Muscle layer of duodenum (tissue), 2 donors: ENCODE data around the gene HDAC4.

Experiments used
- H3K27ac ChIP-seq: one replicate; pipeline ENCODE4 v1.7.0; 2013; ENCODE audit warnings: mild to moderate bottlenecking, low read length
- H3K27me3 ChIP-seq: one replicate; pipeline ENCODE4 v1.7.0; 2013; ENCODE audit warnings: low read depth, mild to moderate bottlenecking, control low read depth, low read length
- H3K36me3 ChIP-seq, 2 donors: one replicate each; pipeline ENCODE4 v1.7.0; 2013; ENCODE audit warnings: low read length in 2 of 2, control low read depth in 1 of 2, mild to moderate bottlenecking in 1 of 2; ENCODE audit not compliant: insufficient read depth in 2 of 2, control insufficient read depth in 1 of 2
- H3K4me1 ChIP-seq, 2 donors: one replicate each; pipeline ENCODE4 v1.7.0; 2013; ENCODE audit warnings: low read length in 2 of 2, mild to moderate bottlenecking in 2 of 2, control low read depth in 1 of 2, moderate library complexity in 1 of 2; ENCODE audit not compliant: insufficient read depth in 2 of 2, control insufficient read depth in 1 of 2
- H3K4me3 ChIP-seq, 2 donors: one replicate each; pipeline ENCODE4 v1.7.0; 2013; ENCODE audit warnings: low read length in 2 of 2, low read depth in 1 of 2, mild to moderate bottlenecking in 1 of 2
- H3K9me3 ChIP-seq, 2 donors: one replicate each; pipeline ENCODE4 v1.7.0; 2013; ENCODE audit warnings: low read length in 2 of 2, control low read depth in 1 of 2, mild to moderate bottlenecking in 1 of 2; ENCODE audit not compliant: control insufficient read depth in 1 of 2
- donor health status: healthy.

Gene HDAC4

GRCh38 chr2:239439754-239440315 is 39.0 kb upstream of the HDAC4 start:
- Histone ChIP-seq H3K27ac (no peak overlapping the region), H3K4me3 (no peak overlapping the region)

DNA sequence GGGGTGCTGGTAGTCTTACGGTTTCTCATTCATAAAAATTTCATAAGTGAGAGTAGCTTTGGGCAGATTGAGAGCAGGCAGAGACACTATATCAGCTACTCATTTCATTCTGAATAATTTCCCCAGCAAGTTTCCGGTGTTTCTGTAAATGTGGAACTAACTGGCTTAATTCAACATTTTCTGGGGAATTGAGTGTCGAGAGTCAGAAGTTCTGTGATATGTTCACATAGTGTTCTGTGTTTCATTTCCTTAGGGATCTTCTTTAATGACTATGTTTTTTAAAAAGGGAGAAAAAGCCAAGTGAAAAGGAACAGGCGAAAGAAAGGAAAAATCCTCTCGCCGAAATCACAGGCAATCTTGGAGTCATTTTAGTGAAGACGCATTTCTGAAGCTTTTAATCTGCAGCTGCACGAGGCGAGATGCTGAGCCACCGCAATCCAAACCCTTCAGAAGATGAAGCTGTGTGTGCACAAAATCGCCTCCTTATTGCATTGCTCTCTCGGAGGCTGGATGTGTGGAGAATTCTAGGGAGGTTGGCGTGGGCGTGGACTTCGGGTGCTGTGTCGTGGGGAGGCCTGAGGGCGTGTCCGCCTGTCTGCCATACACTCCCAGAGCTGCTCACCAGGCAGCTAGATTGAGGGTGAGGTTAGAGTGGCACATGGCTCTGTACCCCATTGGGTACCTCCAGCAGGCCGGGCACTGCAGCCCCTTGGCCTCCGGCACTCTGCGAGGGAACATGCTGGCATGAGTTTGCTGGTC is 38.4 kb upstream of the HDAC4 start:
- Histone ChIP-seq H3K27ac (no peak overlapping the region), H3K9me3 (no peaks in the 10 kb centered on the region), H3K27me3 (no peaks in the 10 kb centered on the region), H3K4me3 (no peak overlapping the region), H3K4me1 (peaks cover 0 to 16% of the 10 kb centered on the region in 2 donors), H3K36me3 (no peaks in the 10 kb centered on the region)

More at GRCh38 chr2:239439754-239440315, 39.0 kb upstream of the HDAC4 start:
- Histone ChIP-seq H3K9me3 (no peaks in the 10 kb centered on the region), H3K4me1 (peaks cover 0 to 16% of the 10 kb centered on the region in 2 donors), H3K27me3 (no peaks in the 10 kb centered on the region), H3K36me3 (no peaks in the 10 kb centered on the region)

DNA sequence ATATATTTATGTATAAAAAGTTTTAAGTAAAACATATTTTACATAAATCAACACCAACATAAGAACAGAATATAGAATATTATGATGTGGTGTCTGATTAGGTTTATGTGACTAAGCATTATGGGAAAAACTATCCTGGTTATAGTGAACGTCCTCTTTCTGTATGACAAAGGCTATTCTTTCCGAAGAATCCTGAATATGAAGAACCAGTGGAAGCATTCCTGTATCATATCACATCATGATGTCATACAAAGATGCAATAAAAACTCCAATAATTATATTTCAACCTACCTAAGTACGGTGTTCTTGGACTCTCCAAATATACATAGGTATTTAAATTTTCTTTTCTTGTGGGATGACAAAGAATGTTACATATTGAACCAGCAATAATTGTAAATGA is 37.5 kb upstream of the HDAC4 start:
- Histone ChIP-seq H3K4me1 (peaks cover 0 to 16% of the 10 kb centered on the region in 2 donors), H3K27me3 (no peaks in the 10 kb centered on the region), H3K9me3 (no peaks in the 10 kb centered on the region), H3K36me3 (no peaks in the 10 kb centered on the region), H3K27ac (no peak overlapping the region), H3K4me3 (no peak overlapping the region)

DNA sequence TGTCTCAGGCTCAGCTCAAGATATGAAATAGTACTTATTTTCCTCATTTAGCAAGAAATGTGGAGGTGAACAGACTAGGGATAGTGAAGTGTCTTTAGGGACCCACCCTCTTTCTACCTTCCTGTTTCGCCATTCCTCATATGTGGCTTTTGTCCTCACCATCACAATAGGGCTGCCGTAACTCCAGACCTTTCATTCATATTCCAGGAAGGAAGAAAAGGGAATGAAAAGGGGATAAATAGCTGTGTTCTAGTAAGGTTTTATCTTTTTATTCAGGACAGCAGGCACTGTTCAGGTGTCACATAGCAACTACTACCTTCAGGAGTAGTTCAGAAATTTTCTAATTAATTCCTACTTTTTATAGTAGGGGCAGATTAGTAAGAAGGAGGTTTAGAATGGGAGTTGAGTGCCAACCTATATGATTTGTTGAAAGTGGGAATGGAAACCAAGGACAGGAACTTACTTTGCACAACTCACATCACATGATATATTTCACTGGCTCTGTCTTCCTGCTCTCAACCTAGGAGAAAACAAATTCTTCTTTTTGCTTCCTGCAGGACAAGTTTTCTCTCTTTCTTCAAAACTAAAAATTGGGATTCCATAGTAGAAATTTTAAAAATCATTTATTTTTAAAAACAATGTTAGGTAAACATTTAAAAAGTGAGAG is 36.0 kb upstream of the HDAC4 start:
- Histone ChIP-seq H3K27ac (no peak overlapping the region), H3K36me3 (no peaks in the 10 kb centered on the region), H3K9me3 (no peaks in the 10 kb centered on the region), H3K4me3 (no peak overlapping the region), H3K4me1 (peaks cover 0 to 16% of the 10 kb centered on the region in 2 donors), H3K27me3 (no peaks in the 10 kb centered on the region)

- H3K4me1 ChIP-seq, result peaks cover 0 to 11% of the 10 kb centered on the region in 2 donors
These were observed 35.3 kb upstream of the HDAC4 start for GRCh38 chr2:239436076-239436475.

GRCh38 chr2:239433777-239434403 is 33.1 kb upstream of the HDAC4 start:
- H3K4me1 ChIP-seq, result no peaks in the 10 kb centered on the region
- no peak overlapping the region for H3K4me3 ChIP-seq
- H3K27me3 ChIP-seq, result no peaks in the 10 kb centered on the region
- H3K9me3 ChIP-seq, result no peaks in the 10 kb centered on the region
- no peaks in the 10 kb centered on the region for H3K36me3 ChIP-seq
- no peak overlapping the region for H3K27ac ChIP-seq

More at GRCh38 chr2:239436076-239436475, 35.3 kb upstream of the HDAC4 start:
- Histone ChIP-seq H3K27me3 (no peaks in the 10 kb centered on the region), H3K9me3 (no peaks in the 10 kb centered on the region), H3K4me3 (no peak overlapping the region), H3K36me3 (no peaks in the 10 kb centered on the region), H3K27ac (no peak overlapping the region)

- Histone ChIP-seq H3K4me3 (no peak overlapping the region), H3K36me3 (no peaks in the 10 kb centered on the region), H3K9me3 (no peaks in the 10 kb centered on the region), H3K27ac (no peak overlapping the region), H3K4me1 (no peaks in the 10 kb centered on the region), H3K27me3 (no peaks in the 10 kb centered on the region)
These were observed 31.4 kb upstream of the HDAC4 start for GRCh38 chr2:239432174-239432573.

GRCh38 chr2:239431536-239431935 is 30.7 kb upstream of the HDAC4 start:
- no peaks in the 10 kb centered on the region for H3K27me3 ChIP-seq
- H3K9me3 ChIP-seq, result no peaks in the 10 kb centered on the region
- no peaks in the 10 kb centered on the region for H3K4me1 ChIP-seq
- H3K4me3 ChIP-seq, result no peak overlapping the region
- no peak overlapping the region for H3K27ac ChIP-seq
- no peaks in the 10 kb centered on the region for H3K36me3 ChIP-seq

DNA sequence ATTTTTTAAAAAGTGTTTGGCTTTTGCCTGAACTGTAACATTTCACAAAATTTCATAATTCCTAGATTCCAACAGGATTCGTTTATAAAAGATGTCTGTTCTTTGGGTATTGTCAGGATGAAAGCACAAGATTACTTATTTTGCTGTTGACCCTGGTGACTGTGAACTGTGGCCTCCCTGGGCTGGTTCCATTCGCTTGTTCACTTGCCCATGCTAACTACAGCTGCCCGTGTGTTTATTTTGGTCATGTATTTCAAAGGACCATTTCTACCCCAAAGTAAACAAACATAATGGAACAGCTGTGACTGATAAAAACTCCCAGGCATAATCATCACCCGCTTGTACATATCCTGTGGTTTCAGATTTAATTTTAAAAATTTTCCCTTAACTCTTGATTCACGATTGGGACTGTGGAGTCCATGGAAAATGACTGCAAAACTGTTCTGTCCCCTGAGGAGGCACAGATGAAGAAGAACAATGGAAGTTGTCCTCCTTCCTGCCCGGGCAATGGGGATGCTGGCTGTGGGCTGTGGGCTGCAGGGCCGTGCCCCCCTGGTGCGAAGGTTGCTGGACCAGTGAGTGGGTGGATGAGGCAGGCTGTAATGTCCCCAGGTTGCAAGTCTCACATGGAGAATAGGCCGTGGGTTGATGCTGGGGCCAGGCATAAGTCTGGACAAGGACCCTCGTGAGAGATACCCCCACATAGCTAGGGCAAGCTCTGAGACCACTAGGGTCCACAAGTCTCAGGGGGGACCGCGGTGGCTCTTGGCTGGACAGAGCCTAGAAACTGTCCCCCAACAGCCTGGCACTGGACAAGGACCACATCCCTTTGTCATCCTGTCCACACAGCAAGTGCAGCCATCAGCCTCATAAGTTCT is 28.9 kb upstream of the HDAC4 start:
- Histone ChIP-seq H3K9me3 (no peaks in the 10 kb centered on the region), H3K36me3 (no peaks in the 10 kb centered on the region), H3K27ac (no peak overlapping the region), H3K4me1 (no peaks in the 10 kb centered on the region), H3K27me3 (no peaks in the 10 kb centered on the region), H3K4me3 (no peak overlapping the region)

DNA sequence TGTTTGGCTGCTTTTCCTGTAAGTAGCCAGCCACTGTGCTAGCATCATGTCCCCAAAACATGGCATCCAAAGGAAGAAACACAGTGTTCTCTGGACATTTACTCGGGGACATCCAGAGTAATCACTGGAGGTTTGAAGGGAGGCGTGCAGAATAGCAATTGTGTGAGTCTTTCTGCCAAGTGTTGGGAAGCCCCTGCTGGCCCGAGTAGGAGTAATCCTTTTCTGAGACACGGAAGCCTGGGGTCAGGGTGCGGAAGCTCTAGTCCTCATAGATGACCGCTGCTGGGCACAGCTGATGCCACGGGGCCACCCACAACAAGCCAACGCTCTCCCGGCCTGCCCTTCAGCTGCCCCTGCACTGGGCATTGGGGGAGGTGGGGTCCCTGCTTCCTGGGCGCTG is 24.8 kb upstream of the HDAC4 start:
- H3K27me3 ChIP-seq, result no peaks in the 10 kb centered on the region
- no peak overlapping the region for H3K27ac ChIP-seq
- no peak overlapping the region for H3K4me3 ChIP-seq
- no peaks in the 10 kb centered on the region for H3K9me3 ChIP-seq
- no peaks in the 10 kb centered on the region for H3K4me1 ChIP-seq
- H3K36me3 ChIP-seq, result no peaks in the 10 kb centered on the region
